Thyroid gland (tissue), 4 donors: ENCODE results near the gene FAM156A.
"Not testable (repeated sequence)": the region's sequence is repeated elsewhere in the genome, so short reads cannot be mapped to it uniquely, and the experiment has no call there.

ENCODE experiments used
- CTCF ChIP-seq, 6 experiments: fragments of 200-600 bp in 3 of 6; fragments of 450-650 bp in 3 of 6; sonication (generic) in 3 of 6; IDR thresholded peaks; one replicate each; pipeline ENCODE4 v1.5.1; 2016 to 2019; ENCODE audit warnings: antibody characterized with exemption in 6 of 6, mild to moderate bottlenecking in 2 of 6, inconsistent platforms in 1 of 6, moderate library complexity in 1 of 6
- POLR2A ChIP-seq, 2 donors: fragments of 450-650 bp; IDR thresholded peaks; one replicate each; pipeline ENCODE4 v1.6.1; 2017; ENCODE audit warnings: antibody characterized with exemption in 2 of 2, mild to moderate bottlenecking in 2 of 2, moderate library complexity in 1 of 2

GRCh38 chrX:52967922-52968321 is 9.6 kb upstream of the FAM156A start:
- TF ChIP-seq POLR2A, CTCF (IDR thresholded peaks at IDR 0.05): not testable (repeated sequence)
